Activated CD8-positive, alpha-beta T cell treated with anti-CD3 and anti-CD28 coated beads for 36 hours (primary cell): Measurements from ENCODE around the gene TLNRD1. TPM values are rescaled to one million over a fixed set of nuclear protein-coding genes. Genes with fewer than 3 reads are reported as not detected.

ENCODE experiments used
- ATAC-seq: fragments of 200-7000 bp; cut with Tn5 transposase; one replicate; pipeline ENCODE4 v1.10.0; 2021; ENCODE audit warnings: mild to moderate bottlenecking, moderate library complexity
- CTCF ChIA-PET: fragments of 350-600 bp; sonication (Branson Sonifier 250); formaldehyde crosslinking; loops from one replicate; lab custom pipeline; 2021; ENCODE audit warnings: antibody characterized with exemption; lab: Charles Lee
- POLR2A ChIA-PET: fragments of 350-600 bp; sonication (Branson Sonifier 250); formaldehyde crosslinking; loops from one replicate; lab custom pipeline; 2021; ENCODE audit warnings: antibody characterized with exemption; lab: Charles Lee
- DNase-seq: peaks from one replicate; pipeline ENCODE4 v3.0.0-alpha.2; 2020
- H3K27ac Mint-ChIP-seq: one replicate; pipeline ENCODE4 v1.8.0; 2021; ENCODE audit warnings: mild to moderate bottlenecking, mixed read lengths
- H3K27me3 Mint-ChIP-seq: one replicate; pipeline ENCODE4 v1.8.0; 2021; ENCODE audit warnings: mixed read lengths
- H3K36me3 Mint-ChIP-seq: one replicate; pipeline ENCODE4 v1.8.0; 2021; ENCODE audit warnings: low read depth, mixed read lengths
- H3K4me1 Mint-ChIP-seq: one replicate; pipeline ENCODE4 v1.8.0; 2021; ENCODE audit warnings: low read depth, mixed read lengths
- H3K4me3 Mint-ChIP-seq: one replicate; pipeline ENCODE4 v1.8.0; 2021; ENCODE audit warnings: mild to moderate bottlenecking, moderate library complexity, mixed read lengths
- H3K9me3 Mint-ChIP-seq: one replicate; pipeline ENCODE4 v1.8.0; 2021; ENCODE audit warnings: mixed read lengths
- CTCF ChIP-seq: fragments of 200-600 bp; IDR thresholded peaks from one replicate; pipeline ENCODE4 v1.8.0; 2022; ENCODE audit warnings: antibody characterized with exemption, mild to moderate bottlenecking
- intact Hi-C: fragments of 100-400 bp; cut with micrococcal nuclease; formaldehyde crosslinking; loops from one replicate; pipeline ENCODE4 v1.10.0; 2022
- total RNA-seq, 2 experiments: library from RNA; stranded (reverse); gene quantifications; one replicate each; pipeline ENCODE4 v1.2.3, GENCODE V29; 2021

The TLNRD1 gene
- total RNA-seq, 2 experiments from 2014 or later: 19.3 to 20.1 TPM

GRCh38 chr15:81038975-81039607, 38.4 kb downstream of the TLNRD1 start:
- DNase-seq: no peak
- Mint-ChIP-seq H3K27me3 (no peaks in the 10 kb centered on the region), H3K27ac (peak overlapping the region; percentile 75), H3K4me3 (no peak overlapping the region), H3K36me3 (no peaks in the 10 kb centered on the region), H3K4me1 (peaks cover 7% of the 10 kb centered on the region), H3K9me3 (no peaks in the 10 kb centered on the region)
- ChIA-PET POLR2A (interaction anchor here (1.1 kb wide), 1 partner anchor 38 kb away, joined by 3 read pairs; no protein-coding TSS in a partner anchor), CTCF (interaction anchor here (1.6 to 2.4 kb wide), 2 partner anchors 9 to 227 kb away, joined by 5 to 8 read pairs; no protein-coding TSS in a partner anchor)
- peak; percentile 27 for ATAC-seq
- TF ChIP-seq CTCF: no peak
- intact Hi-C loops: no loop called here

GRCh38 chr15:81040757-81041156, 40.0 kb downstream of the TLNRD1 start:
- no peak for DNase-seq
- H3K27ac Mint-ChIP-seq: no peak overlapping the region
- ChIA-PET CTCF (interaction anchor here (2.4 kb wide), 1 partner anchor 226 kb away, joined by 8 read pairs; no protein-coding TSS in a partner anchor), POLR2A (no interaction called here)
- no peak for ATAC-seq
- TF ChIP-seq CTCF: no peak
- H3K9me3 Mint-ChIP-seq: peaks cover 1% of the 10 kb centered on the region
- no peaks in the 10 kb centered on the region for H3K27me3 Mint-ChIP-seq
- intact Hi-C loops: no loop called here
- H3K4me1 Mint-ChIP-seq: peaks cover 7% of the 10 kb centered on the region
- H3K4me3 Mint-ChIP-seq: no peak overlapping the region
- no peaks in the 10 kb centered on the region for H3K36me3 Mint-ChIP-seq

GRCh38 chr15:81043281-81043934, 42.7 kb downstream of the TLNRD1 start:
- ChIA-PET CTCF (interaction anchor here (1.0 to 1.1 kb wide), 2 partner anchors 28 to 222 kb away, joined by 3 read pairs; no protein-coding TSS in a partner anchor), POLR2A (no interaction called here)
- DNase-seq: no peak
- ATAC-seq: no peak
- peaks cover 9% of the 10 kb centered on the region for H3K4me1 Mint-ChIP-seq
- no peak overlapping the region for H3K4me3 Mint-ChIP-seq
- intact Hi-C loops: no loop called here
- no peak for TF ChIP-seq CTCF
- H3K27ac Mint-ChIP-seq: no peak overlapping the region
- H3K36me3 Mint-ChIP-seq: no peaks in the 10 kb centered on the region
- peaks cover 5% of the 10 kb centered on the region for H3K9me3 Mint-ChIP-seq
- H3K27me3 Mint-ChIP-seq: no peaks in the 10 kb centered on the region

GRCh38 chr15:81043935-81044575, 43.3 kb downstream of the TLNRD1 start:
- no peaks in the 10 kb centered on the region for H3K27me3 Mint-ChIP-seq
- DNase-seq: no peak
- no peak overlapping the region for H3K27ac Mint-ChIP-seq
- H3K4me1 Mint-ChIP-seq: peaks cover 6% of the 10 kb centered on the region
- peaks cover 5% of the 10 kb centered on the region for H3K9me3 Mint-ChIP-seq
- no peak for TF ChIP-seq CTCF
- ATAC-seq: no peak
- intact Hi-C loops: no loop called here
- CTCF ChIA-PET: interaction anchor here (0.7 to 1.0 kb wide), 2 partner anchors 8 to 27 kb away, joined by 3 read pairs; no protein-coding TSS in a partner anchor
- no peaks in the 10 kb centered on the region for H3K36me3 Mint-ChIP-seq
- H3K4me3 Mint-ChIP-seq: no peak overlapping the region
- POLR2A ChIA-PET: no interaction called here
